NT2/D1 (cell line): Measurements from ENCODE around the gene OIT3.

ENCODE experiments used
- SUZ12 ChIP-seq: IDR thresholded peaks from 2 replicates; pipeline ENCODE4 v1.6.1; 2011; ENCODE audit not compliant: insufficient read length, insufficient read depth; ENCODE audit errors: extremely low read depth
- ZNF274 ChIP-seq: IDR thresholded peaks from 2 replicates; pipeline ENCODE4 v1.6.1; 2011; ENCODE audit warnings: mild to moderate bottlenecking, low read depth, low read length

GRCh38 chr10:72913287-72913686 is 19.7 kb downstream of the OIT3 start:
- TF ChIP-seq SUZ12, result no peak
- TF ChIP-seq ZNF274, result no peak
